Hepatic stellate cell (primary cell): Measurements from ENCODE around the gene TMEM11.
"Not testable (repeated sequence)": the region's sequence is repeated elsewhere in the genome, so short reads cannot be mapped to it uniquely, and the experiment has no call there.

Experiments used
- DNase-seq: peaks from one replicate; pipeline ENCODE4 v3.0.0; 2011; ENCODE audit warnings: low spot score

Gene TMEM11

DNA sequence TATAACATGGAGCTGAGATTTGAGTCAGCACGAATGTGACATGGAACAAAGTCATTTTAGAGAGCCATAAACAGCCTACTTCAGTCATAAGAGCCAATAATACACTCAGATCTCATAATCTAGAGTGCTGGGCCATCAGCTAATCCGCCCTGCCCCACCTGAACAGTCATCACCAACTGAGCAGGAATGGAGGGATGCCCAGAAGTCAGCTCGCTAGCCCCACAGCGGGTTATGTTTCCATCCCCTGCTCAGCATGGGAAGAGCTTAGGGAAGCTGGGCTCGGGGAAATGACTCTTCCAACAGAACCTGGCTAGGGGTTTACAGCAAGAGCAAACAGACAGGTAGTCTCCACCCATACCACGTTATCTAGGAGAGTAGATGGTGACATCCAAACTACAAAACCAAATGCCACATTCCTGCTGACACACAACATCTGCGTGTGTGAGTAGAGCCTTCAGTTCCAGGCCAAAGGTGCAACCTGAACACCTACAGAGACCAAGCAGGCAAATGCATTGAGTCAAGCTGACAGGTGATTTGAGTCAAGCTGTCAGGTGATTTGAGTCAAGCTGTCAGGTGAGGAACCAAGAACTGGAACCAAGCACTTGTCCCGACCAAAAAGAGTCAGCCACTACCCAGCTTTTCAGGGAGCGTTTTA, 2.0 kb downstream of the TMEM11 start:
- DNase-seq, result no peak

DNA sequence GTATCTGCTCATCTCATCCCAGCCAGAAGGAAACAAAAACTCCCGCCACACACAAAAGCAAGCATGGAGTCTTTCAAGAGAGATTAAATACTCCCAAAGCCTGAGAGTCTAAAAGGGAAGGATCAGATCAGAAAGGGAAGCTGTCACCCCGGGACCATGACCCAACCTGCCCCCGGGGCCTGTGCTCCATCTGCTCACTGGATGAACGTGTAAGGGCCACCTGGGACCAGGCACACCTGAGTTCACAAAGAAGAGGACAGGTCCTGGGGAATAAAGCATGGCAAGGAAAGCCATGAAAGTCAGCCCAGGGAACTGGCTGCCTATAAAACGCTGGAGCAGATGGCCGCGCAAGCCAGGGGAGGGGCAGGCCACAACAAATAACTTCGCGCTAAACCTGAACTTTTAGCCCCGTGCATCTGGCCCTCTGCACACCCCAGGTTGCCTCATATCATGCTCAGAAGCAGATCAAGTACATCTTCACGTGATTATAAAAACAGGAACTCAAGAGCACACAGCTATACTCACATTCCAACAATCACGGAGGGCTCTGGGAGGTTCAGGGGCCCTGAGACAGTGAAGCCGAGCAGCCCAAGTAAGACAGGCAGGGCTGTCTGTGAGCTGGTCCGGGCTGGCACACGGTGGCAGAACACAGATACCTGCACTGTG, 3.4 kb downstream of the TMEM11 start:
- no peak for DNase-seq

DNA sequence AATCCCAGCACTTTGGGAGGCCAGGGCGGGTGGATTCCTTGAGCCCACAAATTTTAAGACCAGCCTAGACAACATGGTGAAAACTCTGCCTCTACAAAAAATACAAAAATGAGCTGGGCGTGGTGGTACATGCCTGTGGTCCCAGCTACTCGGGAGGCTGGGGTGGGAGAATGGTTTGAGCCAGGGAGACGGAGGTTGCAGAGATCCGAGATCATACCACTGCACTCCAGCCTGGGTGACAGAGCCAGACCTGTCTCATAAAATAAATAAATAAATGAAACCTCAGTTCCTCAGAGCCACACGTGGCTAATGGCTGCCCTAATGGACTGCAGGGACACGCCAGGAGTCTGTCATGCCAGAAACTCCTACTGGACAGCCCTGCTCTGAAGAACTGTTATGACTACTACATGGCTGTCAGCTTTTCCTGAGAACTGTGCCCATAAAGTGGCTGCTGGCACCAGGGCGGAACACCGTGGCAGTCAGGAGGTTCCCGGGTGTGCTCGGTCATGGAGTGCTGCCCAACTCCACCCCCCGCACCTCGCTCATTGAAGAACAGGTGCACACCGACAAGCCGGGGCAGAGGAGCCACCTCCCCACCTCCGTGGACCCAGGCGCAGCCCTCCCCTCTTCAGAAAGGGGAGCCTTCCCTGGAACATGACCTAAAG, 4.3 kb downstream of the TMEM11 start:
- peak; percentile 48 for DNase-seq

DNA sequence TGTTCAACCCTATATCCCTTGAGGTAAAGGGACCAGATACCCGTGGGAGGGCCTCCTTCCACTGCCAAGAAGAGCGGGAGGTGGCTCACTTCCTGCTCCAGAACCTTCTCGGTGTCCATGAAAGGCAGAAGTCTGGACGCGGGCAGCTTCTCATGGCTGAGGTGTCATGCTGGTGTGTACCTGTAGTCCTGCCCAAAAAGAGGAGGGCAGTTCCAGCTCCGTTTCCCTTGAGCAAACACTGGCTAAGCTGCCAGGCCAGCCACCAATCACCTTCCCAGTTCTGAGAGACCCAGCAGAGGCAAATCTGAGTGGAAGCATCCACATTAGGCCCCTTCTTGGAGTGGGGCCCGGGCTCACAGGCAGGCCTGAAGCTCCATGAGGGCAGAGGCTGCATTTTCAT, 5.6 kb downstream of the TMEM11 start:
- DNase-seq, result no peak

DNA sequence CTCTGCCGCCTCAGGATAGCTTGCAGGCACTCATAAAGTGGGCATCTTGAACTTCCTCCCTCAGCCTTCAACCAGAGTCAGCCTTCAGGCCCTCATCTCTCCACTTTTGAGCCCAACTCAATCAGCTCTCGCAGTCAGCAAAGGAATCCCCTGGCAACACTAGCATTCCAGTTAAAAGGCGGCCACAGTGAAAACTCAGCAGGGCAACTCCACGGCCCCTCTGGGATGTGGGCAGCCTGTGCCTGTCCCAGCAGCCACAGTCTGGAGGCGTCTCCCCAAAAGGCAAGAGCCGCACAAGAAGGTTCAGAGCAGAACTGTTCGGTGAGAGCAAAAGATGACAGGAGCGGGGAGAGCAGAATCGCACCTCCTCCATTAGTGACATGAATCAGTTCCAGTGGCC, 9.0 kb downstream of the TMEM11 start:
- no peak for DNase-seq

DNA sequence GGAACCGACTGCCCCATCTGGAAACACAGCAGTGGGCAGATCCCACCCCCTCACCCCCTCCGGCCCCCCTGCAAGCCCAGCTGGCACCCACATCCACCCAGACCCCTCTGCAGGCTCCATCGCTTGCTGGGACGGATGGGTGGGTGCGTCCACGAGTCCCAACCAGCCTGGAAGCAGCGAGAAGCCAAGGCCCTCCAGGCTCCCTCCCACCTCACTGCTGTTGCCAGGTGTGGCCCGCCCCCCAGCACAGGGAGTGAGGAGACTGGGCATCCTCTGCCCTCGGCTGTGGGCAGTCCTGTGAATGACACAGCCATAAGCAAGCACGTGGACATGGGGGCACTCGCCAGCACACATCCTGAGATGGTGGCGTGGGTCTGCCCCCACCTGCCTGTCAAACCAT, 11.4 kb downstream of the TMEM11 start:
- DNase-seq, result no peak

DNA sequence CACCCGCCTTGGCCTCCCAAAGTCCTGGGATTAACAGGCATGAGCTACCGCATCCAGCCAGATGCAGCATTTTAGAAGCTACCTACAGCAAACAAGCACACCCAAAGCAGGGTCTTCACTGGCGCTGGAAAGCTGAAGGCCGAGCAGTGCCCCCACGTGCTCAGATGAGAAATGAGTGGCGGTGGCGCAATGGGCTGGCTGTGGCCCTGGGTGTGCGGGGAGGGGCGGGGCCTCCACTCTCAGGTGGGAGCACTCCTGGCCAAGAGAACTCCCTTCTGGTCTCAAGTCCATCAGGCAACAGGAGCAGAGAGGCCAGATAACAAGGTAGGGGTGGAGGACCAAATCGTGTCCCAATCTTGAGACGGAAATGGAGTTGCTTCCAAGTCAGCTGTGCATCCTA, 12.1 kb downstream of the TMEM11 start:
- no peak for DNase-seq

DNA sequence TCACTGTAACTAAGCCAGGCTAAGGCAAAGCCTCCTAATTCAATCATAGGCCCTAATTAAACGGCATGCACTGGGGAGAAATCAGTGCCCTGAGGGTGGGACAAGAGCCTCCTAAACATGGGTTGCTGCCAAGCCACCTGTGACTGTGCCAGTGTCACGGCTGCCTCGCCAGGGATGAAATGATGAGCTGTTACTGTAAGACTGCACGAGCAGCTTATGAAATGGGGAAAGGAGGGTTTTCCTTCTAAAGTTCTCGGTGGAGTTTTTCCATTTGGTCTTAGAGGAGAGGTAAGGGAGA, 12.7 kb downstream of the TMEM11 start:
- no peak for DNase-seq

DNA sequence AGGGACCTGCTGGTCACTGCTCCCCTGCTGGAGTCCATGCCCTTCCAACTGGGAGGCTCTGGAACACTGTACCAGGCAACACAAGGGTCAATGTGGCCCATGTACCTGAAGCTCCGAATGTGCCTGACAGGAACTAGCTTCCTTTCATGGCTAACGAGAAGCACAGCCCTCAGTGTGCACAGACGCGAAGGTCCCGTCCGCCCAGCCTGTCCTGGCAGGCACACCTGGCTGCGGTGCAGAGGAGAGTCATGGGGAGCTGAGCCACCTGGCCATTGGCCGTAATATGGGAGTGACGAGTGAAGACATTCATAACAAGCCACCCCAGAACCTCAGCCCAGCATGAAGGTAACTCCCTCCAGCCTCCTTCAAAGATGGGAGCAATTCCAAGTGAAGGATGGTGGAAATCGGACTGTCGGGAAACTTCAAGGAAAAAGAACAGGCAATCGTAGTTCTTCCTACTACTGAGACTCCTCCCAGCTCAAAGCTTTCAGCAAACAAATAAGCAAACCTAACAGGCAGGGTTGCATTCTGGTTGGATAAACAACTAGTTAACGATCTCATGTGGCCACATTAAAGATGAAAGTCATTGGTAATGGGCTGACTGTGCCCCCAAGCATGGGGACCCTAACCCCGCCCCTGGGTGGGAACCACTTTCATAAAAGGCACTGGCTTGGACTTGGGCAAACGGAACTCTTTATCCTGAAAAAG, 13.2 kb downstream of the TMEM11 start:
- no peak for DNase-seq

DNA sequence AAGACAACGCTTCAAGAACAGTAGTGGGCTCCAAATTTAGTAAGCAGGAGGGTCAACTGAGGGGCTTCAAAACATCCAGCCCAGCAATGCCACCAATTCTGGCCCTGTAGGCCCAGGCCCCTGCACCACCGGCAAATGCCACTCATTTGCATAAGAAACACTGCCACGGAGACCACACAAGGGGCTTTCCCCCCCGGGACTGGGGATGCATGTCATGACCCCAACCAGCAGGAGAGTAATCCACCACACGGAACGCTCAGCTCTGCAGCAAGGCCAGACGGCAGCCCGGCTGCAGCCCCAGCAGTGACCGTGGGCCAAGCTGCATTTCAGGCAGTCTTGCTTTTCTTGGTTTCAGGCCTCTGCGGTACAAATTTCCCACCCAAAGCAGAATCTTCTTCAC, 14.1 kb downstream of the TMEM11 start:
- DNase-seq, result no peak

DNA sequence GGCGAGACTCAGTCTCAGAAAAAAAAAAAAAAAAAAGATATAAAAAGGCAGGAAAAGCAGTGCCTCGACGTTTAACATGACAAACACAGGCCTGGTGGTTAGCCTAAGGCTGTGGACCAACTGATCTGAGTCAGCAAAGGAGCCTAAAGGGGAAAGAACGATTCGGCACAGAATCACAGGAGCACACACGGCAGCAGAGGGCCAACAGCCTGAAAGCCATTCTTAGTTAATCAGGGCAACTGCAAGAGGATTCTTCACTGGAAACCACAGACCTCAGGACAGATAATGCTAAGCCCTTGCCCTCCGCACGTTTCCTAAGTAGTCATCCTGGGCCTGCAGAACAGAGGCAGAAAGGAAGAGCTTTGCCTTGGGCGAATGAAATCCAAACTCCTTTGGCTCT, 14.7 kb downstream of the TMEM11 start:
- DNase-seq, result no peak

DNA sequence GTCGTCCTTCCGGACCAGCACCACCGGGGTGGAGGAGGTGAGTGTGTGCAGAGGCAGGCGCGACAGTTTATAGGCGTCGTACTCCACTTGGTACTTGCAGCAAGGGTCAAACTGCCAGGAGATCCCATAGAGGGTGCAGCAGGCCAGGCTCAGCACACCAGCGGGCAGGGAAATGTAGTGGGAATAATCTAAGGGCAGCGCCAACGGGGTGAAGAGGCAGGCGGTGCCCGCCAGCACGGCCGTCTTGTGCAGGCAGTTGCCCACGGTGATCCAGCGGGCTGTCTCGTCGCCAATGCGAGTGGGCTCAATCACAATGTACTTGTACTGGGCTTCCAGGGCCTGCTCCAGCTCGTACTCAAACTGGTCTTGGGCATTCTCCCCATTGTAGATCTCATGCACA, 15.6 kb downstream of the TMEM11 start:
- DNase-seq, result no peak

DNA sequence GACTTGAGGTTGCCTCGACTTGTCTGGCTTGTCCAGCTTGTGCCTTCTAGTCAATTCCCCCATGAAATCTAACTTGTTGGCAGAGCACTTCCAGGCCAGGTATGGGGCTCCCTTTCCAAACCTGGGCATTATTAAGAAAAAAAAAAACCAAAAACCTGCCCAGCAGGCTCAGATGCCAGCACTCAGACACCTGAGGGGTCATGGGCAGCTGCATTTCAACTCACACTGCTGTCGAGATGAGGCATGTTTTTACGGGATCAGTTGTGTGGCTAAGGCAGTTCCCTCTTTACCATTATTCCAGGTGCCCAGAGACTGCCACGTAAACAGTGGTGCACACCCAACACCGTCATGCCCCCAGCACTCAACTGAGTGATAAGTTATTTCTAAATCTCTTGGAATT, 17.8 kb downstream of the TMEM11 start:
- no peak for DNase-seq

DNA sequence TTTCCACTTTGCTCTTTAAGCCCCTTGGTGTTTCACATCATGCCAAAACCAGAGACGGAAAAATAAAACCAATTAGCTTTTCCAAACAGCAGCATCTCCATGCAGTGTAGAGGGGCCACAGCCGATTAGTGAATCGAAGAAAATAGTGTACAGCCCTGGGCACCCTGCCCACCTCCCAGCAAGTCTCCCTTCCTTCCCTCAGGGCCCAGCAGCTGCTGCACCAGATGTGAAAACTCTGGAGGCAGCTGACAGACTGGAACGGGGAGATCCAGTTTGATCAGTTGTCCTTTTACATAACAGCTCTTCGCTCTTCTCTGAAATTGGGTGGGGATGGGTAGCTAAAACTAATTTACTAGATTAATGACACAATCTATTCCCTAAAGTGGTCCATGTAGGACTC, 19.3 kb downstream of the TMEM11 start:
- no peak for DNase-seq

DNA sequence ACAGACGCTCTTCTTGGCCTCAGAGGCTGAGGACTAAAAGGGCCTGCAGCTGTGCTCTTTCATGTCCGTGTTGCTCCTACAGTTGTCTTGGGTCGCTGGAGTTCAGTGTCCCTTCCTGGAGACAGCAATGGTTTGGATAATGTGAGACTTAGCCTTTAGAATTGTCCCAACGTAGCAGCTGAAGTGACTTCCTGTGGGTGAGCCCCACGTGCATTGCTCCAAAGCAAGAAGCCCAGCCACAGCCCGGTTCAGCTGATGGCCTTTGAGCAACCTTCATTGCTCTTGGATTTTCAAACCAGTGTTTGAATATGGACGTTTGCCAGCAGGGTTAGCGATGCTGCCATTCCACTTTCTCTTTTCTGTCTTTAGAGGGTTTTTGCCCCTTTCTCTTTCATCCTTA, 19.7 kb downstream of the TMEM11 start:
- DNase-seq, result no peak

DNA sequence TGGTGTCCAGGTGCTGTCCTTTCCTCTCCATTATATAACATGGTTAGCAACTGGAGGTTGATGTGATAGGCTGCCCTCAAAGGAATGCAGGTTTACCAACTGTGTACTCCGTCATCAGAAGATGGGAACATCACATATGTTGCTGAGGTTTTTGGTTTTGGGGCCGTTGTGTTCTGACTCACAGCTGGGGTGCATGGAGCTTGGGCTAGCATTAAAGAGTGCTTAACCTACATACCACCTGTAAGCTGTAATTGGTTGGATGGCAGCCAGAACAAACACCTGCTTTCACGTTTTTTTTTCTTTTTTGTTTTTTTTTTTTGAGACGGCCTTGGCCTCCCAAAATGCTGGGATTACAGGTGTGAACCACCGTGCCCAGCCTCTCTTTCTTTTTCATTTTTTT, 20.9 kb downstream of the TMEM11 start:
- DNase-seq, result no peak

DNA sequence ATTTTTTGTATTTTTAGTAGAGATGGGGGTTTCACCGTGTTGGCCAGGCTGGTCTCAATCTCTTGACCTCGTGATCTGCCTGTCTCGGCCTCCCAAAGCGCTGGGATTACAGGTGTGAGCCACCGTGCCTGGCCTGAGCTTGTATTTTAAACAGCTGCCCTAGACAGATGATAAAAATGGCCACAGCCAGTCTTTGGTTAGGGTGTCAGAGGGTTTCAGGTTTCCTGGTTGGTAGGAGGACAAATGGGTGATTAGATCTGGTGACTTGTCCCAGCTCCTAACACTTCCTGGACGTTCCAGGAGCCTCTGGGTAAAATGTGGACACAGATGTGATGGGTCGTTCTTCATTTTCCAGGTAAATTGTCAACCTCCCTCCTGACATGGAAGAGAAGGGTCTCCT, 21.5 kb downstream of the TMEM11 start:
- not testable (repeated sequence) for DNase-seq

DNA sequence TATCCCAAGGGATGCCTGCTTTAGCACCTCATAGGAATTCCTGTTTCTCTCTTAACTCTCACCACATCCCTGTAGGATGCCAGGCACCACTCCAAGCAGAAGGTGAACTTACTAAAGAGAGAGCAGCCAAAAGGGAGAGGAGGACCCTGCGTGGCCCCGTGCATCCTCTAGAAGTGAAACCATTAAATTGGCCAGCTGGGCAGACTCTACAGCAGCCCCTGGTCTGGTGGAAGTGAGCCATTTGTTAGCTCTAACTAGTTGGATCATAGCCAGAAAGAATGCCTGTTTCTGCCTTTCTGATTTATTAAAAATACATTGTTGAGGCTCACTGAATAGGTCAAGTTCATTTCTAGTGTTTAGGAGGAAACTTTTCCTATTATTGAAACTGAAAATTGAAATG, 22.3 kb downstream of the TMEM11 start:
- no peak for DNase-seq

DNA sequence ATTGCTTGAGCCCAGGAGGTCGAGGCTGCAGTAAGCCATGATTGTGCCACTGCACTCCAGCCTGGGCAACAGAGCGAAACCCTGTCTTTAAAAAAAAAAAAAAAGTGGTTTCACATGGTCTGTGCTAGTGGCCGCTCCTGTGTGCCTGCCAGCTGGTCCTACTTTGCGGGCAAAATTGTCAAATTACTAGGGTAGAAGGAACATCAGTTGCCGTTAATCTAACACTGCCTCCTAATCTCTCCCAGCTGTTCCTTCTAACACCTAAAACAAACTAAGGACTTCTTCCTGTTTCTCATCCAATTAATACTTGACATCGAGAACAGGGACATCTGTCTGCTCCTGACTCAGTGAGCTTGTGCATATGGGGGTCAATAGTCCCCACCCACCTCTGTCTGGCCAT, 23.9 kb downstream of the TMEM11 start:
- no peak for DNase-seq

DNA sequence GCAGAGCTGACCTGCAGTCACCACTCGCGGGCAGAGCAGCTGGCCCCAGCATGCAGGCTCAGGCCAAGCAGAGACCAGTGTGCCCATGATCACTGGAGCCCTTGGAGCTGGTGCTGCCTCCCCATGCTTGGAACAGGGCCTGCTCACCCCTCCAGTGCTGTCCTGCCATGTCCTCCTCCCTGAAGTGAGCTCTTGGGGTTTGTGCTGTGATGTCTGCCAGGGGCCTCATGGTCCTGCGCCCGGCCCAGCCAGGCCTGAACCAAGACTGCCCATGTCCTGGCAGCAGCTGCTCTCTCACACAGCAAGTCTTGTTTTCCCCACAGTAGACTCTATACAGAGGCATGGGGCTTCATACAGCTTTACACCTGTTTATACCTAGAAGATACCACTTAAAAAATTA, 24.6 kb downstream of the TMEM11 start:
- no peak for DNase-seq

DNA sequence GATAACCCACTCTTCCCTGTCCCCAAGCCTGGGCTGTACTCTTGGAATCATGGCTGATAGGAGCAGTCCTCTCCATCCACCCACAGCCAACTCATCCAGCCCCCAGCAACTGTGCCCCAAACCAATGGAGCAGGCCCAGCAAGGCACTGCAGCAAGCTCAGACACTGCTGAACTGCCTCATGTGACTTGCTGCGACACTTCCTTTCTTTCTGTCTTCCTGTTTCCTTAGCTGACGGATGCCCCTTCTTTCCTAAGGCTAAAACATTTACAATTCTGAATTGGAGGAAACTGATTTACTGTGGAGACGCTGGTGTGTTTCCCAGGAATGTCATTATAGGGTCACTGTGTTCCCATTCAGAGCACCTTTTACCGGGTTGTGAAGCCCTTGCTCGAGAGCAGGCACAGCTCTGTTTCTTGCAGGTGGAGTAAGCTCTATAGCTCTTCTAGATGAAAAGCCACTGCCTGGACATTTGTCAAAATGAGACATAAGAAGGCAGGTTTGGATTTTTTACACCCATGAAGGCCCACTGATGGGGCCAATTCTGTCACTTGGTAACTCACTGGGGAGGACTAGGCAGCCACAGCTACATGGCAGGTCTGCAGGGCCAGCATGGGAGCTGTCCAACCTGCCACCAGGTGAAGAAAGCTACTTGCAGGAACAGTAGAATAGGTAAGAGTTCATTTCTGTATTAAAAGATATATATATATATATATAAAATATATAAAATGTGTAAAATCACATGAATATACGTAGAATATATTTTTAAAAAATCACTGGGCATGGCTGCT, 27.4 kb downstream of the TMEM11 start:
- no peak for DNase-seq

DNA sequence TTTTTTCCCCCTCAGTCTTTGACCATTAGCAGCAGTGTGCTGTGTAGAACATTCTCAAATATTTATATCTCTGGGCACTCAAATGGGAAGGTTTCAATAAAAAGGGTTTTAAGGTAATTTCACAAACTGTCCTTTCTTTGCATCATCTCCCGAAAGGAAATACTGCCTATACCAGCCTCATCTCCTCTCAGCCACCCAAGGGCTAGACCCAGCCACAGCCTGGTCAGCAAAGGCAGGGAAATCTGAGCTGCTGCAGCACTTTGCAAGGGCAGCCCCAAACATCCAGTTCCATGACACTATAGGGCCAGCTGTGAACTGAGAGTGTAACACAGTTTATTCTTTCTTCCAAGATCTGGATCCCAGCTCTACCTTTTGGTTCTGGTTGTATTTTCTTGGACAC, 28.9 kb downstream of the TMEM11 start:
- DNase-seq, result no peak

DNA sequence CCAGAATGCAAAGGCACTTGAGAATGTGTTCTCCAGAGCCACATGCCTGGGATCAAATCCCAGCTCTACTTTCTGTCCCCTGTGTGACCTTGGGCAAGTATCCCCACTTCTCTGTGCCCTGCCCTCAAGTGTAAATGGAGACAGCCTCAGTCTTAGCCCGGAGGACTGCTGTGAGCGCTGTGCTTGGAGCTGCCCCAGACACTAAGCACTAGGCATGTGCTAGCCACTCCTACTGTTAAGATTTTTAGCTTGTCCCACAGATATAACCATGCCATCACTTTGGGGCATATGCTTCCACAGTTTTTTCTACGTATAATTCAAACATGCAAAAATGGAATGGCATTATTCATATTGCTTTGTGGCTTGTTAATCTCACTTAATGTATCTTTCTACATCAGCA, 29.4 kb downstream of the TMEM11 start:
- no peak for DNase-seq
